ENCODE results near the gene RNF5. TPM values are rescaled to one million over a fixed set of nuclear protein-coding genes. Genes with fewer than 3 reads are reported as not detected.
A peak's percentile ranks its signal among the peaks of the same experiment; 100 is the strongest.

The RNF5 gene
- total and polyA plus RNA-seq, 9 of the 15 experiments (the other 6 are each of a cell fraction or from before 2014, with no cell fraction given), result 62.2 to 245 (median 129) TPM

GRCh38 chr6:32196682-32197616 is 18.7 kb downstream of the RNF5 start (continued):
- TF ChIP-seq ZNF384 (IDR thresholded peaks at IDR 0.05; ENCODE audit: low read depth, low read length) (no peak), TCF3 (CRISPR knock-in tag; IDR thresholded peaks at IDR 0.05) (peak; percentile 48), RFX7 (CRISPR knock-in tag; IDR thresholded peaks at IDR 0.05) (no peak), CTBP1 (IDR thresholded peaks at IDR 0.05; ENCODE audit: borderline replicate concordance) (0 out of 2 replicates have a peak, but pooled peaks have one; percentile 9), DLX4 (CRISPR knock-in tag; IDR thresholded peaks at IDR 0.05) (no peak), SREBF2 (CRISPR knock-in tag; IDR thresholded peaks at IDR 0.05) (0 out of 2 replicates have a peak, but pooled peaks have one; percentile 19), MLX (CRISPR knock-in tag; conservative IDR thresholded peaks at IDR 0.05) (no peak), IRF2 (CRISPR knock-in tag; IDR thresholded peaks at IDR 0.05) (no peak), ZNF212 (CRISPR knock-in tag; IDR thresholded peaks at IDR 0.05) (no peak), CCAR2 (IDR thresholded peaks at IDR 0.05; ENCODE audit: low read depth, low read length) (no peak)

Measured in K562 (cell line).